Measurements from ENCODE around the gene GABPA.

The GABPA gene

DNA sequence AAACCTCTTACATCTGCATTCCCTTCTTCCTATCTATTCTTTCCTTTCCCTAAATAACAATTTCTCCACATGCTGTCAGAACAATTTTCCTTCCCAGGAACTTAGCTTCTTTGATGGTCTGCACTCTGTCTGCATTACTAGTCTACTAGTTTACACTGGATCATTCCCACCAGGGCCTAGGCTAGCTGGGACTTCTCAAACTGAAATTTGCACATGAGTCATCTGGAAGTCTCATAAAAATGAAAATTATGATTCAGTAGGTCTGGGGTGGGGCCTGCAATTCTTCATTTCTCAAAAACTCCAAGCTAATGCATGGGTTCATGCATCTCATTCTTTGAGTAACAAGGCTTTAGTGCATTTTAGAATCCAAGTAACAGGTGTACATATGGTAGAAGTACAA, 74.2 kb downstream of the GABPA start:
- no peak for DNase-seq (ENCODE audit: low read depth)

DNA sequence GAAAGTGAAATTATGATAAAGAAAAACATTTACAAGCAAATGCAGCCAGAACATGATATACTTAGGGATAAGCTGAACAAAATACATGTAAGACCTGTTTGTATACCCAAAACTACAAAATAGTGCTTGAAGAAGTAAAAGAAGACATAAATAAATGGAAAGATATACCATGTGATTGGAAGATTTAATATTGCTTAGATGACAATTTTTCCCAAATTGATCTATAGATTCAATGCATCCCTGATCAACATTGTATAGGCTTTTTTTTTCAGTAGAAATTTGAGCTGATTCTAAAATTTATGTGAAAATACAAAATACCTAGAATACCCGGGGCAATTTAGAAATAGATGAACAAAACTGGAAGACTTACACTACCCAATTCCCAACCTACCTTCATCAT, 76.4 kb downstream of the GABPA start:
- no peak for DNase-seq (ENCODE audit: low read depth)

DNA sequence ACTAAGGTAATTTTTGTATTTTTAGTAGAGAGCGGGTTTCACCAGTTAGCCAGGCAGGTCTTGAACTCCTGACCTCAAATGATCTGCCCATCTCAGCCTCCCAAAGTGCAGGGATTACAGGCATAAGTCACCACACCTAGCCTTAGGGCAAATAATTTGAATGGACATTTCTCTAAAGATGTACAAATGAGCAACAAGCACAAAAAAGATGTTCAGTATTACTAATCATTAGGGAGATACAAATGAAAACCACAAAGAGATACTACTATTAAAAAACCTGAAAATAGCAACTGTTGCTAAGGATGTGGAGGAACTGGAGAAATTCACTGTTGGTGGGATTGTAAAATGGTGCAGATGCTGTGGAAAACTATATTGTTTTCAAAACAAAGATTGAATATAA, 79.1 kb downstream of the GABPA start:
- DNase-seq (ENCODE audit: low read depth) = no peak

DNA sequence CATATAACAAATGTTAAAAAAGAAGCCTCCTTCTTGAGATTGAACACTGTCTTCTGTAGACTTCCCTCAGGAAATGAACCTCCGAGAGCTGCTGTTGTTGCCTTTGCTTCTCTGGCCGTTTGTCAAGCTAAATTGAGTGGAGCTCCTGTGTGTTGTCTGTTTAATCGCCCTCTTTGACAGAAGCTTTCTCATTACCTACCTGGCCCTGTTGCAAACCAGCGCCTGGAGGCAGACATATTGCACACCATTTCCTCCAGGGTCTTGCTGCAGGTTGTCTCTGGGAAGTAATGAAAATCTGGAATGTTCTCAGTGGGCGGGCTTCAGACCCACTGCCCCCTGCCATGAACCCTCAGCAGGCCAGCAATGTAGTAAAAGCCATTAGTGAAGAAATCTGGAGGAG, 83.3 kb downstream of the GABPA start:
- DNase-seq (ENCODE audit: low read depth) = no peak

DNA sequence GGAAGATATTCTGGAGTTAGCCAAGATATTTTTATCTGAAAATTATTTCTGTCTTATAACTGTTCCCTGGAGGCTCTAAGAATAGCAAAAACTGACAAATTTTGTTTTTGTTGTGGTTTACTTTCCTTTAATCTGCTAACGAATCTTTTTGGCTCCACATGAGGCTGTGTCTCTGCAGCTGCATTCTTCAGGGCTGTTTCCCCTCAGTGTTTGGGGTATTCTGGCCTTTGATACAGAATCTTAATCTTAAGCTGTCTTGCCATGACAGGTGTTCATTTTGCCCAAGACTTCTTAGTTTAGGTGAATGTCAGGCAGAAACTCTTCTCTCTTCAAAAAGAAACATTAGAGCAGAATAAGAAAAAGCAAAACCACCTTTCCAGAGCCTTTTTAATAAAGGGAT, 83.8 kb downstream of the GABPA start:
- DNase-seq (ENCODE audit: low read depth) = no peak
